Stromal cell of bone marrow (primary cell): ENCODE measurements around the gene HOXD13.

ENCODE experiments used
- DNase-seq: peaks from one replicate; pipeline ENCODE4 v3.0.0-alpha.2; 2012; ENCODE audit warnings: low read depth

HOXD13 gene

DNA sequence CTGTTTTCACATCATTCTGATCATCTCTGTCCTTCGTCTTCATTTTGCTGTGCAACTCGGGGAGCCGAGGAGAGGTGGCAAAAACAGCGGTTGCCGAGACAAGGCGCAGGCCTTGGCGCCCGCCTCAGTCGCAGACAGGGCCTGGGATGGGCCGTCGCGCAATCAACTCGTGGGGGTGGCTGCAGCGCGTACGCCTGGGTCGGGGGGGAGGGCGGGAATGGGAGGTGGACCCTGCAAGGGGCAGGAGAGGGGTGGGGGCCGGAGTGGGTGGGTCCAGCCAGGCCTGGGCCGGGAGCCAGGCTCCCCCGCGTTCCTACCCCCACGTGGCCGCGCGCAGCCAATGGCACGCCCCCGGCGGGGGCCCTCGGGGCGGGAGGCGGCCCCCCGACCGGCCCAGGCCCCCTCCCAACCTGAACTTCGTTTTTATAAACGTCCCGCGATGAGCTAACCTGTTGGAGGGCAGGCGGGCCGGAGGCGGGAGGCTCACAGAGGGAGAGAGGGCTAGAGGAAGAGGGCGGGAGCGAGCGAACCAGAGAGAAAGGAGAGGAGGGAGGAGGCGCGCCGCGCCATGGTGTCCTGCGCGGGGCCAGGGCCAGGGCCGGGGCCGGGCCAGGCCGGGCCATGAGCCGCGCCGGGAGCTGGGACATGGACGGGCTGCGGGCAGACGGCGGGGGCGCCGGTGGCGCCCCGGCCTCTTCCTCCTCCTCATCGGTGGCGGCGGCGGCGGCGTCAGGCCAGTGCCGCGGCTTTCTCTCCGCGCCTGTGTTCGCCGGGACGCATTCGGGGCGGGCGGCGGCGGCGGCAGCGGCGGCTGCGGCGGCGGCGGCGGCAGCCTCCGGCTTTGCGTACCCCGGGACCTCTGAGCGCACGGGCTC lies at the start of gene HOXD13:
Gene HOXD13 (plus strand): TSS at position 452 of the 875 bp plus-strand sequence. CDS start 170 bp downstream, at position 622.
- no peak for DNase-seq

GRCh38 chr2:176056406-176056805 lies 36.1 kb upstream of the HOXD13 start:
- DNase-seq, result no peak

DNA sequence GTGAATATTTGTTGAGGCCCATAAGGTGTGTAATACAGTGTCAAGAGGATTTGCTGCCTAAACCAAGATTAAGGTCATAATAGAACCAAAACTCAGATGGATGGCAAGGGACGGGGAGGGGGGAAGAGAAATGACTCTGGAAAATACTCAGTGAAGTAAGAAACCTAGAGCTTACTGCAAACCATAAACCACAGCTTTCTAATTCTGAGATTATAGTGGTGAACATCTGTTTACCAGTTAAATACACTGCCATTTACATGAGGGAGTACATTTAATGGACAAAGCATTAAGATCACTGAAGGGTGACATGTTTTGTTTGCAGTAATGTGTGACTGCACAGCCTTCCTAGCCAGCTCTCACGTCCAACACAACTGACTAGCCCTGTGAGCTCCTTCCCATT lies 28.6 kb upstream of the HOXD13 start:
- DNase-seq, result no peak

GRCh38 chr2:176066645-176067588 lies 25.6 kb upstream of the HOXD13 start:
- no peak for DNase-seq

DNA sequence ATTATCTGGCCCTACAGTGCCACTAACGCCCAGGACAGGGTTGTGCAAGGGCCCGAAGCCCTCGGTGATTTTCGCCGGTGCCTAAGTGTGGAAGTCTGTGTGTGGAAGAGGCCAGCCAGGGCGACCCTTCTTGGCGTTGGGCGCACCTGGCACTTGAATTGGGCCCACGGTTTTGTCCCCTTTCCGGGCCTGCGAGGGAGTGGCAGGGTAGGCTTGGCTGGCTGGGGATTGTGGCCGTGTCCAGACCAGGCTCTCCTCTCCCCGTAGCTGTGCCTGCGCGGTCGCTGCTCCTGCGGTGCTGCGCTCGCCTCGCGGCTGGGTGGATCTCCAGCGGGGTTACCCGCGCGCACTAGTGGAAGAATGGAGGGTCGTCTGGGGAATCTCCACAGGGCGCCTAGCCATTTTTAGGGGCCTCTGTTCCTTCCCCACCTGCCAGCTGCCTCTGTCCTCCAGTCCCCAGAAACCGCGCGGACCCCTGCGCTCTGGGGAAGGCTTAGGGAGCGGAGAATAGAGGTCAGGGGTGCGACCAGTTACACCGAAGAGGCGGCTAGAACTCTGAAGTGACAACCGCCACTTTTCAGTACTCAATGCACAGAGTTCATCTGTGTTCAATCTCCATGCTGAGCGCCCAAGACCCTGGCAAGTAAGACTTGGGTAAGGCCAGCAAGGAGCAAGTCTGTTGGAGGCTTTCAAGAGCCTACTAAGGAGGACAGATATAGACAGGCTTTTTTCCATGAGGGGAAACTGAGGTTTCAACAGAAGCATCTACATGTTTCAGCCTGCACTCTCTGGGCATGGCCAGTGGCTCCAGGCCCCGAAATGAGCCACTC lies 24.7 kb upstream of the HOXD13 start:
- no peak for DNase-seq

DNA sequence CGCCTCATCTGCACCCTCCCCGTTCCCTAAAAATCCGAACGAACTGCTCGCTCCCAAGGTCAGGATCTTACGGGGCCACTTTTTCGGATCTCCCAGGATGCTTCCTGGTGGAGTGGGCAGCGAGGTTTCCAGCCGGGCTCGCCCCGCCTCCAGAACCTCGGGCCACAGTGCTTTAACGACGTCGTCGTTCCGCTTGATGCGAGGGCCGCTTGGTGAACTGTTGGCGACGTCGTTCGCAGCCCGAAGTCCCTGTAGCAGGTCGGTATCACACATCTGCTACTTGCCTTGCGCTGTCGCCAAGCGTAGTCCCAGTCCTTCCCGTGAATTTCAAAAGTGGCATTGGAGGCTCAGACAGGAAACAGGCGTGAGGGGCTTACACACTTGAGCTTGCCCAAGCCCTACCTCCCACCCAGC lies 24.1 kb upstream of the HOXD13 start:
- no peak for DNase-seq

DNA sequence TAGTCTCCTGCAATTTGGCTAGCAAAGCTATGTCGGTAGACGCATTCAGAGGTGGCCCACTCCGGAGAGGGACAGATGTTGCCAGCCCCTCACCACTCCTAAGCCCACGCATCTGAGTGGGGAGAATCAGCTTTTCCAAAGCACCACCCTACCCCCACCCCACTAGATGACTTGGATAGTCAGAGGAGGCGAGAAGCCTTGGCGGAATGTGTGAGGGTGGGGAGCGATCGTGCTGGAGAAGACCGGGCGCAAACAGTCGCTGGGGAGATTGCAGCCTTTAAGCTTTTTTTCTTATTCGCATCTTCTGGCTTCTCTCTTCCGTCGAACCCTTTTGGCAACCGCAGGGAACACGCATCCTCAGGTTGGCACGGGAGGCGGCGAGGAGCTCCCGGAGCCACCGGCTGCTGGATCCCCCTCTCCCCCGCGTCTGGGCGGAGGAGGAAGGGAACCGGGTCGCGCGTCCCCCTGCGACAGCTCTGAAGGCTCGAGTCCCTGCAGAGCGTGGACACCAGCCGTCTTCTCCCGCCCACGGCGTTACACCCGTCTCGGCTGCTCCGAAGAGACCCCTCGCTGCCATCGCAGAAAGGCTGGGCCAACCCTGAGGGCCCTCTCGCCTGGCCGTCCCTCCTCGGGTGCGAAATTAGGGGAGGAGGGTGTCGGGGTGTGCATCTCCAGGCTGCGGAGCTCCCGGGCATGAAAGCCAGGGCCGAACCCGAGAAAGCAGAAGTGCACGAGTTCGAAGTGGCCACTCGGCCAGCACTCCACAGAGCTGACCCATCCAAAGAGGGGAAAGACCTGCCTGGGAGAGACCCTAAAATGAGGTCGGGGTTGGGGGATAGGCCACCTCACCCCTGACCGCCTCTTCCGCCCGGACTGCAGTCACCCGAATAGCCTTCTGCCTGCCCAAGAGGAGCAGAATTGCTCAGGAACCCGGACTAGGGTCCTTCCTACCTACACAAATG lies 20.9 kb upstream of the HOXD13 start:
- no peak for DNase-seq

GRCh38 chr2:176072292-176072669 lies 20.2 kb upstream of the HOXD13 start:
- no peak for DNase-seq

- no peak for DNase-seq
Observed at GRCh38 chr2:176072951-176073904, 19.3 kb upstream of the HOXD13 start.

GRCh38 chr2:176074919-176075425 lies 17.5 kb upstream of the HOXD13 start:
- no peak for DNase-seq

- no peak for DNase-seq
Observed at GRCh38 chr2:176075481-176075880, 17.0 kb upstream of the HOXD13 start.

GRCh38 chr2:176076063-176076462 lies 16.5 kb upstream of the HOXD13 start:
- DNase-seq, result no peak

- no peak for DNase-seq
Observed at GRCh38 chr2:176076796-176077195, 15.7 kb upstream of the HOXD13 start.

DNA sequence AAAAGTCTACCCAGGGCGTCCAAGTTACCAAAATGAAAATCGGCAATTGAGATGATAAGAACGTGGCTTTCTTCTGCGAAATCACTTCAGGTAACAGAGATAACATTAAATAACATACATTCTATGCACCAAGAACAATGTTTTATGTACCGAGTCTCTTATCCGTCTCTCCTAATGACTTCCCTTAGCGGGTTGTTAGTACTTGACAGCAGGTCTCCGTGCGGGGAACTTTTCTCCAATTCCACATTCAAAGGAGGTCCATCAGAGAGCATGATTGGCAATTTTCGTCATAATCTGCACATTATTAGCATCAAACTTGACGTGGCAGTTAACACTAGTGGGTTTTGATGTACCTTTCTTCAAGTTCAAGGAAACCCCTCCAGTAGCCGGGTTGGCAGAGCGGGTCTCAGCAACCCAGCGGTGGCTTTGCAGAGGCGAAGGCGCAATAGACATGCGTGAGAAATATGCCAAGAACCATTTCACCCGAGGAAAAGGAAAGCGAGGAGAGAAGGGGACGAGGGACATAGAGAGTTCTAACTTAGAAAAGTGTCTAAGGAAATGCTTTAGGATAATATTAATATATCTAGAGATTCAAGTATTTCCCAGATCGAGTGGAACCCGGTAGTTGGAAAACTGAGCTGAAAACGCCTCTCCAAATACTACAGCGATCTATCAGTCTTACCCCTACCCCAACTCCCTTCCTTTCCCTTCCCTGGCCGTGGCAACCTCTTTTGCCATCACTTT lies 13.8 kb upstream of the HOXD13 start:
- DNase-seq, result no peak

DNA sequence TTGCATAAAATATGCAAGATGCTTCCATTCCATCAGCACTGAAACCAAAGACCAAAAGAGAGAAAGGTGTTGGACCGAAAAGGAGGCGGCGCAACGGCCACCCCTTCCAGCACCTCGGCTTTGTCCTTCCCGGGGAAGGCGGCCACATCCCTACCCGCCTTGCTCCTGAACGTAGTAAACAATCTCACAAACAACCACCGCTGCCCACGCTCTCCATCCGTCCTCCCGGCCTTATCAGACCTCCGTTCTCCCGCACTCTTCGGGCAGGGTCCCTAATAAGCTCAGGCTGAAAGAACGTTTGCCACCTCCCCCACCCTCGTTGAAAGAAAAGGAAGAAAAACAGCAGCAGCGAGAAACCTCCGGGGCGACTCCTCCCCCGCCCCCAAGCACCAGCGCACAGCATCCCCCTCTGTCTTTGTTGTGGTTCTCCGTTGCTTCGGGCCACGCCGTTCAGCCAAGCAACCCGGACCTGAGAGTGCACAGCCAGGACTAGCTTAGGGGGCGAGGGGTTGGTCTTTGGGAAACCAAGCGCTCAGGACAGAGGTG lies 13.2 kb upstream of the HOXD13 start:
- no peak for DNase-seq

DNA sequence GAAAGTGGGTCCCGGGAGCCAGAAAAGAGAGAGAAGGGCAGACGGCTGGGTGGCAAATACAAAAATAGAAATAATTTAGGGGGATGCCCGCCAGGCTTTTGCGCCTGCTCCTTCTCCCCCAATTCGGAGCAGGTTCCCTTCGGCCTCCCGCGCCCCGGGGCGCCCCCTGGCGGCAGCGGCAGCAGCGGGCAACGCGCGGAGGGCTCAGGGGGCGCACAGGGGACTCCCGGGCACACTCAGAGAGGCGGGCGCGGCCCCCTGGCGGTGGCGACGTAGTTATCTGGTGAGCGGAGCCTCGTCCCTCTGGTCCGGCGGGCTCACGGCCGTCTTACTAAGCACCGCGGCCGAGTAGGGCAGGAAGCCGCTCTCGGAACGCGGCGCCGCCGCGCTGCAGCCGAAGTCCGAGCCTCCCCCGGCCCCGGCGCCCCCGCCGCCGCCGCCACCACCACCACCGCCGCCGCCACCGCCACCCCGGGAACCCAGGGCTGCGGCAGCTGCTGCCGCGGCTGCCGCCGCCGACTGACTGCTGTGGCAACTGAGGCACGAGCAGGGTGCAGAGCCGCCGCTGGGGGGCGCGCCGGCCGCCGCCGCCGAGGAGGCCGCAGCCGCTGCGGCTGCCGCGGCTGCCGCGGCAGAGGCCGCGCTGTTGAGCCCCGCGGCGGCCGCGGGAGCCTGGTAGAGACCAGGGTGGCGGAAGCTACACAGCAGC lies 12.5 kb upstream of the HOXD13 start:
- no peak for DNase-seq

DNA sequence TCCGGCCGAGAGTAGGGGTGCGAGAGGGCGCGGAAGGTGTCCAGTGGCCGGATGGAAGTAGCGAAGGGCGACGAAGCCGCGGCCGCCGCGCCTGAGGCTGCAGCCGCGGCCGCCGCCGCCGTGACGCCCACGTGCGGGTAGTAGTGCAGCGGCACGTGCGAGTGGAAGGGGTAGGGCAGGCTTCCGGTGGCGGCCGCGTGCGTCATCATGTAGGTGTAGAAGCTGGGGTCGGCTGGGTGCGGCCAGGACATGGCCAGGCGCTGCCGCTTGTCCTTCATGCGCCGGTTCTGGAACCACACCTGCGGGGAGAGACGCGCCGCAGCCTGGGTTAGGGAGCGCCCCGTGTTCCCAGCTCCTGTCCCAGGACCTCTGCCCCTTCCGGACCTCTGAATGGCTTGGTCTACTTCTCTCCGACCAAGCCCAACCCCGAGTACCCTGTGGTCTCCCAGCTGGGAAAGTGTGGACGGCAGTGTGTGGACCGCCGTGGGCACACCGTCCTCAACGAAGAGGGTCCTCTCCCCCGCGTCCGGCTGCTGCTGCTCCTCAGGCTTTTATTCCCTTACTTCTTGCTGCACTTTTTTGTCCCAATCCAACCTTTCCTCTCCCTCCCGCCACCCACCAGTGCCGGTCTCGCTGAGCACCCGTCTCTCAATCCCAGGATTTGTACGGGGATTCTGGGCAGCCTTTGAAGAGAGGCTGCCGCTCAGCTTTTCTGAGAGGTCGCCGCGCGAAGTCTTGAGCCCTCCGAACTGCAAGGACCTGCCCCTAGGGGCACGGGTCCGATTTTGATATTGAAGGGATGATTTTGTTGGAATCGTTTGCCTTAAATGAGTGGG lies 11.8 kb upstream of the HOXD13 start:
- DNase-seq, result no peak
